ENCODE data around the gene VSX1. TPM values are rescaled to one million over a fixed set of nuclear protein-coding genes. Genes with fewer than 3 reads are reported as not detected.
A peak's percentile ranks its signal among the peaks of the same experiment; 100 is the strongest.

Gene VSX1
- total and polyA plus RNA-seq, 7 experiments from 2014 or later, result not detected

GRCh38 chr20:25039697-25040437 is 42.1 kb downstream of the VSX1 start:
- Histone ChIP-seq H3K27me3 (ENCODE audit: control insufficient read depth in 2 of 2, insufficient read depth in 2 of 2, low read length in 2 of 2) (no peaks in the 10 kb centered on the region), H3K4me1 (ENCODE audit: control insufficient read depth in 2 of 2, insufficient read depth in 2 of 2, low read length in 2 of 2) (peaks cover 35 to 70% of the 10 kb centered on the region in 2 donors), H3K9me3 (ENCODE audit: control insufficient read depth in 2 of 3, low read length in 3 of 3) (no peaks in the 10 kb centered on the region), H3K36me3 (ENCODE audit: control insufficient read depth in 2 of 3, insufficient read depth in 3 of 3, low read length in 3 of 3) (no peaks in the 10 kb centered on the region), H3K4me3 (ENCODE audit: low read length) (no peak overlapping the region), H3K27ac (ENCODE audit: low read depth, low read length) (peak overlapping the region; percentile 56)
- DNase-seq (no peak), ATAC-seq (no peak)
- Mint-ChIP-seq H3K9me3 (peaks cover 0 to 3% (median 0%) of the 10 kb centered on the region in 11 donors), H3K36me3 (peaks cover 0 to 2% (median 0%) of the 10 kb centered on the region in 5 donors), H3K4me3 (peak overlapping the region in 1 of 10 donors; percentile 86), H3K27ac (peak overlapping the region in 8 of 9 donors; percentile 77 to 93 (median 86)), H3K27me3 (no peaks in the 10 kb centered on the region), H3K4me1 (peaks cover 40 to 84% (median 61%) of the 10 kb centered on the region in 7 donors)
- ChIA-PET POLR2A (no interaction called here), CTCF (interaction anchor here (1.5 kb wide), 1 partner anchor 24 kb away, joined by 5 read pairs; no protein-coding TSS in a partner anchor)
- intact Hi-C loops (cut with micrococcal nuclease), result no loop called here

- Mint-ChIP-seq H3K9me3 (peaks cover 0 to 3% (median 0%) of the 10 kb centered on the region in 11 donors), H3K27me3 (no peaks in the 10 kb centered on the region), H3K27ac (peak overlapping the region in 8 of 9 donors; percentile 88 to 92 (median 90)), H3K36me3 (peaks cover 0 to 2% (median 0%) of the 10 kb centered on the region in 5 donors), H3K4me1 (peaks cover 41 to 84% (median 62%) of the 10 kb centered on the region in 7 donors), H3K4me3 (peak overlapping the region in 1 of 10 donors; percentile 12)
- POLR2A ChIA-PET, result interaction anchor here (4.1 kb wide), 1 partner anchor 20 kb away, joined by 25 read pairs; the partner anchor contains the start of gene ACSS1
- intact Hi-C loops (cut with micrococcal nuclease), result no loop called here
- no peak for ATAC-seq
- peaks cover 35 to 70% of the 10 kb centered on the region in 2 donors for H3K4me1 ChIP-seq (ENCODE audit: control insufficient read depth in 2 of 2, insufficient read depth in 2 of 2, low read length in 2 of 2)
- DNase-seq, result no peak
- CTCF ChIA-PET, result interaction anchor here (0.6 to 1.5 kb wide), 3 partner anchors 24 to 1101 kb away, joined by 3 to 5 read pairs (median 3); no protein-coding TSS in a partner anchor
- peak overlapping the region; percentile 56 for H3K27ac ChIP-seq (ENCODE audit: low read depth, low read length)
- no peak overlapping the region for H3K4me3 ChIP-seq (ENCODE audit: low read length)
- H3K9me3 ChIP-seq (ENCODE audit: control insufficient read depth in 2 of 3, low read length in 3 of 3), result no peaks in the 10 kb centered on the region
- H3K36me3 ChIP-seq (ENCODE audit: control insufficient read depth in 2 of 3, insufficient read depth in 3 of 3, low read length in 3 of 3), result no peaks in the 10 kb centered on the region
- H3K27me3 ChIP-seq (ENCODE audit: control insufficient read depth in 2 of 2, insufficient read depth in 2 of 2, low read length in 2 of 2), result no peaks in the 10 kb centered on the region
These were observed 43.3 kb downstream of the VSX1 start for GRCh38 chr20:25038591-25039015.

- DNase-seq, result no peak
- Mint-ChIP-seq H3K27me3 (no peaks in the 10 kb centered on the region), H3K36me3 (peaks cover 0 to 2% (median 0%) of the 10 kb centered on the region in 5 donors), H3K9me3 (peaks cover 0 to 3% (median 0%) of the 10 kb centered on the region in 11 donors), H3K27ac (peak overlapping the region; percentile 18 to 92 (median 90)), H3K4me3 (peak overlapping the region in 7 of 10 donors; percentile 29 to 77 (median 68)), H3K4me1 (peaks cover 39 to 83% (median 61%) of the 10 kb centered on the region in 7 donors)
- Histone ChIP-seq H3K4me3 (ENCODE audit: low read length) (no peak overlapping the region), H3K4me1 (ENCODE audit: control insufficient read depth in 2 of 2, insufficient read depth in 2 of 2, low read length in 2 of 2) (peaks cover 30 to 65% of the 10 kb centered on the region in 2 donors), H3K9me3 (ENCODE audit: control insufficient read depth in 2 of 3, low read length in 3 of 3) (no peaks in the 10 kb centered on the region), H3K27me3 (ENCODE audit: control insufficient read depth in 2 of 2, insufficient read depth in 2 of 2, low read length in 2 of 2) (no peaks in the 10 kb centered on the region), H3K27ac (ENCODE audit: low read depth, low read length) (peak overlapping the region; percentile 56), H3K36me3 (ENCODE audit: control insufficient read depth in 2 of 3, insufficient read depth in 3 of 3, low read length in 3 of 3) (no peaks in the 10 kb centered on the region)
- intact Hi-C loops (cut with micrococcal nuclease), result no loop called here
- ChIA-PET POLR2A (interaction anchor here (4.1 kb wide), 1 partner anchor 21 kb away, joined by 25 read pairs; the partner anchor contains the start of gene ACSS1), CTCF (interaction anchor here (1.5 kb wide), 1 partner anchor 1100 kb away, joined by 3 read pairs; no protein-coding TSS in a partner anchor)
- ATAC-seq, result no peak
These were observed 43.9 kb downstream of the VSX1 start for GRCh38 chr20:25038103-25038410.

GRCh38 chr20:25037288-25038102 is 44.4 kb downstream of the VSX1 start:
- H3K36me3 Mint-ChIP-seq, result peaks cover 0 to 2% (median 0%) of the 10 kb centered on the region in 5 donors
- no peaks in the 10 kb centered on the region for H3K9me3 Mint-ChIP-seq
- intact Hi-C loops (cut with micrococcal nuclease), result no loop called here
- Histone ChIP-seq H3K27ac (ENCODE audit: low read depth, low read length) (peak overlapping the region; percentile 56), H3K9me3 (ENCODE audit: control insufficient read depth in 2 of 3, low read length in 3 of 3) (no peaks in the 10 kb centered on the region), H3K4me3 (ENCODE audit: low read length) (no peak overlapping the region), H3K4me1 (ENCODE audit: control insufficient read depth in 2 of 2, insufficient read depth in 2 of 2, low read length in 2 of 2) (peaks cover 25 to 59% of the 10 kb centered on the region in 2 donors), H3K27me3 (ENCODE audit: control insufficient read depth in 2 of 2, insufficient read depth in 2 of 2, low read length in 2 of 2) (no peaks in the 10 kb centered on the region), H3K36me3 (ENCODE audit: control insufficient read depth in 2 of 3, insufficient read depth in 3 of 3, low read length in 3 of 3) (no peaks in the 10 kb centered on the region)
- ChIA-PET CTCF (interaction anchor here (1.1 to 1.5 kb wide), 2 partner anchors 43 to 1100 kb away, joined by 3 read pairs; no protein-coding TSS in a partner anchor), POLR2A (interaction anchor here (0.7 to 4.1 kb wide), 2 partner anchors 16 to 21 kb away, joined by 3 to 25 read pairs; partner anchors contain the start of gene ACSS1)
- H3K4me3 Mint-ChIP-seq, result peak overlapping the region in 8 of 10 donors; percentile 29 to 77 (median 66)
- DNase-seq (peak in 4 of 9 donors; percentile 11 to 47 (median 28)), ATAC-seq (no peak)
- H3K27ac Mint-ChIP-seq, result peak overlapping the region; percentile 18 to 92 (median 90)
- H3K27me3 Mint-ChIP-seq, result no peaks in the 10 kb centered on the region
- H3K4me1 Mint-ChIP-seq, result peaks cover 34 to 78% (median 61%) of the 10 kb centered on the region in 7 donors

GRCh38 chr20:25036331-25036936 is 45.5 kb downstream of the VSX1 start:
- ATAC-seq, result no peak

More at GRCh38 chr20:25036331-25036936, 45.5 kb downstream of the VSX1 start:
- Histone ChIP-seq H3K9me3 (ENCODE audit: control insufficient read depth in 2 of 3, low read length in 3 of 3) (no peaks in the 10 kb centered on the region), H3K4me3 (ENCODE audit: low read length) (peak overlapping the region; percentile 8), H3K4me1 (ENCODE audit: control insufficient read depth in 2 of 2, insufficient read depth in 2 of 2, low read length in 2 of 2) (peaks cover 14 to 49% of the 10 kb centered on the region in 2 donors), H3K27me3 (ENCODE audit: control insufficient read depth in 2 of 2, insufficient read depth in 2 of 2, low read length in 2 of 2) (no peaks in the 10 kb centered on the region), H3K36me3 (ENCODE audit: control insufficient read depth in 2 of 3, insufficient read depth in 3 of 3, low read length in 3 of 3) (no peaks in the 10 kb centered on the region), H3K27ac (ENCODE audit: low read depth, low read length) (peak overlapping the region; percentile 16)
- intact Hi-C loops (cut with micrococcal nuclease), result no loop called here
- H3K27ac Mint-ChIP-seq, result peak overlapping the region; percentile 47 to 93 (median 90)
- no peaks in the 10 kb centered on the region for H3K27me3 Mint-ChIP-seq
- peak overlapping the region; percentile 65 to 82 (median 74) for H3K4me3 Mint-ChIP-seq
- no peaks in the 10 kb centered on the region for H3K9me3 Mint-ChIP-seq
- H3K4me1 Mint-ChIP-seq, result peaks cover 28 to 70% (median 56%) of the 10 kb centered on the region in 7 donors
- no peak for DNase-seq
- H3K36me3 Mint-ChIP-seq, result peaks cover 0 to 10% (median 0%) of the 10 kb centered on the region in 5 donors
- ChIA-PET CTCF (interaction anchor here (0.6 to 1.1 kb wide), 2 partner anchors 42 to 102 kb away, joined by 3 to 4 read pairs; no protein-coding TSS in a partner anchor), POLR2A (interaction anchor here (0.6 to 4.1 kb wide), 7 partner anchors 9 to 43 kb away, joined by 3 to 25 read pairs (median 3); partner anchors contain the start of gene ACSS1)

Measured in naive thymus-derived CD4-positive, alpha-beta T cell (primary cell).